GM21786 (cell line): ENCODE measurements around the gene C21orf58.

Source experiments
- ATAC-seq: cut with Tn5 transposase; IDR thresholded peaks from one replicate; pipeline ENCODE4 v1.9.1; 2021; ENCODE audit not compliant: unreplicated experiment

Gene C21orf58

DNA sequence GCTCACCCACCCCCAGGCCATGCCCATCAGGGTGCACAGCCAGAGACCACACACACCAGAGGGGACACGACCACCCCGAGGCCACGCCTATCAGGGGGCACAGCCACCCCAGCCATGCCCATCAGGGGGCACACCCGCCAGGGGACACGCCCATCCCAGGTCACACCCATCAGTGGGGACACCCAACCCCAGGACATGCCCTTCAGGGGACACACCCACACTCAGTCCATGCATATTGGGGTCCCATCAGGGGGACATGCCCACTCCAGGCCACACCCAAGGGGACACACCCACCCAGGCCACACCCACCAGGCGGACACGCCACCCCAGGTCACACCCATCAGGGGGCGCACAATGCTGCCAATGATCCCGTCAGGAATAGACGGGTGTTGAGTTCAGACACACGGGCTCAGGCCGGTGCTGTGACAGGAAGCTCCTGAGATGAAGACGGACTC, 59.0 kb downstream of the C21orf58 start:
- ATAC-seq = no peak

DNA sequence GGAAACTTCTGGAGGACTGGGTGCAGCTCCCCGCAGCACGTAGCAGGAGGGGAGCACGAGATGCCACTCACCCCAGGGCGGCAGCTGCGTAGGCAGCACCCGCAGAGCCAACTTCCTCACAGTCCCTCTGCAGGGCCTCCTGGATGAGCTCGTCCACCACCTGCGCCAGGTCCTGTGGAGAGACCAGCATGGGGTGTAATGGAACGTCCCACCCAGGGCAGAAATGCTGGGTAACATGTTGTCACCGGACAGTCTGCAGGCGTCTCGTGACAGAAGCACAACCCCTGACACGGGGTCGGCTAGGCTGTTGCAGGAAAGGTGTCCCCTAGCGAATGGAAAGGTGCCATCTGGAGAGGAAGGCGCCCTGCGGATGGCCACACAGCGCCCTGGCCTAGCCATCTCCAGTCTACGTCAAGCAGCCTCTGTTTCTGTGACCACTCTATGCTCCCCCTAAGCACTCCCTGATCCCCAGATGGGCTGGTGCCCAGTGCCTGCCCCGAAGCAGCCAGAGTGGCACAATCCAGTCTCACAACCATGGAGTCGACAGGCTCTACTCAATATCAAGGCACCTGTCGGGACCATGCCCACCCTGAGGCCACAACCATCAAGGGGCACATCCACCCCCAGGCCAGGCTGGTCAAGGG, 59.5 kb downstream of the C21orf58 start:
- no peak for ATAC-seq

DNA sequence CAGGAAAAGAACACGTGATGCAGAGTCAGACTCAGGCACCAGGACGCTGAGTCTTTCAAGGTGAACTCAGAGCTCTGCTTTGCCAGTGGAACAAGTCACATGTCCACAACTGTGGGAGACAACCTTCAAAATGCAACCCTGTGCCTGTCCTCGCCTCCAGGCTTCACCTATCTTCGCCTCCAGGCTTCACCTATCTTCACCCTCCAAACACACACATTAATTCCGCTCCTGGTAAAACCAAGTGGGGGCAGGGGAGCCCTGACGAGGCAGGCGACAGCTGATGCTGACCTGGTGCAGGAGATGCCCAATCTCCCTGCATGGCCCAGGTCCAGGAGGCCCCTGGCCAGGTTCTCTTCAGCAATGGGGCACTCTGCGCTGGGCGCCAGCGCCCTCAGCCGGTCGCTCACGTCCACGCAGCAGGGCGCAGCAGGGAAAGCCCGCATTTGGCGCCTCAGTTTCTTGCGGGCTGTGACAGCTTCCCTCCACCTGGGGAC, 67.1 kb downstream of the C21orf58 start:
- no peak for ATAC-seq

DNA sequence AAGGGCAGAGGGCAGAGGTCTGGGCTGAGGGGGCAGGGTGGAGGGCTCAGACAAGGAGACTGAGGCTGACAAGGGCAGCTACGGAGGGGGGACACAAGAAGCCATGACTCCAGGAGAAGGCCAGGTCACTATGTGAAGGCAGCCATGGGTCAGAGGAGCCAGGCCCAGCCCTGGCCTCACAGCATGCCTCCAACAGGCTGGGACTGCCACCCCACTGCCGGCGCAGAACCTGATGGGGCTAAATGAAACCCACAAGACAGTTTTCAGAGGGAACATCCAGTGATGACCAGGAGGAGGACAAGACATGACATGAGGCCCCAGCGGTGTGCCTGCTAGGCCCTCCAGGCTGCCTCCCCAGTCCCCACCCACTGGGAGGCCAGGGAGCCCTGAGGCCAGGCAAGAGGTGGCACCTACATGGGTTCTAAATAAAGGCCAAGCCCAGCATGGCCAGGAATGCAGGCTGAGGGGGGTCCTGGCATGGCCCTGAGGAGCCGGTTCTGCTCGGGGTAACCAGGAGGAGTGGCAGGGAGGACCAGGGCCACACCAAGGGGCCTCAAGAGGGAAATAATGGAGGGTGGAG, 67.8 kb downstream of the C21orf58 start:
- no peak for ATAC-seq

DNA sequence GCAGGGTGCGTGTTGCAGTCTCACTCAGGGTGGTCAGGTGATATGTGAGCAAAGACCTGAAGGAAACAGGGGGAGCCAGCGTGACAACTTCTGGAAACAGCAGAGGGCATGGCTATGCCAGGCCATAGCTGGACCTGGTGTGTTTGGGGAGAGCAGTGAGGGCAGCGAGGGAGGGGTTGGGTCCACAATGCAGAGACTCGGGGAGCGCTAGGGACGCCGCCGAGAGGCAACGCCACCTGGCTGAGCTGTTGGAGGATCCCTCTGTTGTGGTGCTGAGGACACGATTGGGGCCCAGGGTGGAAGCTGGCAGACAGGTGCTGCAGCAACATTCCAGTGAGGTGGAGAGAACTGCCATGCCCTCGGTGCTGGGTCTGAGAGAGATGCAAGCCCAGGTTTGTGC, 68.5 kb downstream of the C21orf58 start:
- no peak for ATAC-seq

DNA sequence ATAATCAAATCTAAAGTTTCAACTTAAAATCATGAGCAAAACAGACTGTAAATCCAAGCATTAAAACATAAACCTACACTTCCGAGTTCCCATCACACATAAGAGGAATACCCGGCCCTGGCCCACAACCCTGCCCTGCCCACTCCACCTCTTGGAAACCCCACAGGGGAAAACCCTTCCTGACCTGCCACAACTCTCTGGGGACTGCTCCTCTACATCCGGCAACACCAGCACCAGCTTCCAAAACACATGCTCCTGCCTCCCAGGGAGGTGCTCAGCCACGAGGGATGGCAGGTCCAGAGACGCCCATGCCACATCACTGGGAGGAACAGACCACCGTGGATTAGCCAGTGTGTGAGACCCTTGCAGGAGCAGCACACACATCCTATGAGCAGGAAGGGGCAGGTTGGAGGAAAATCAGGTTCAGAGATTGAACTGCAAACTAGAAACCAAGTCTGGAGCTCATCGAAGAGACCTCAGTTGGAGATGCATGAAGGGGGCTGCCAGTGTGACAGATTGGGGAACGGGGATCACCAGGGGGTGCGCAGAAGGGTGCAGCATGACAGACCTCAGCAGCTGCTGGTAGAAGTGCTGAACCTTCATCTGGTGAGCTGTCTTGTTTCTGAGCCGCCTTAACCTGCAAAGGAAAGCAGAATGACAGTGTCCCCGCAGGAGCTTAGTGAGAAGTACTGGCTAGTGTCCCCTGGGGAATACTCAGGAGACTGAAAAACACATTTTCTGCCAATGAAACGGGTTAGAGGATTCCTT, 69.3 kb downstream of the C21orf58 start:
- ATAC-seq = peak; percentile 55

DNA sequence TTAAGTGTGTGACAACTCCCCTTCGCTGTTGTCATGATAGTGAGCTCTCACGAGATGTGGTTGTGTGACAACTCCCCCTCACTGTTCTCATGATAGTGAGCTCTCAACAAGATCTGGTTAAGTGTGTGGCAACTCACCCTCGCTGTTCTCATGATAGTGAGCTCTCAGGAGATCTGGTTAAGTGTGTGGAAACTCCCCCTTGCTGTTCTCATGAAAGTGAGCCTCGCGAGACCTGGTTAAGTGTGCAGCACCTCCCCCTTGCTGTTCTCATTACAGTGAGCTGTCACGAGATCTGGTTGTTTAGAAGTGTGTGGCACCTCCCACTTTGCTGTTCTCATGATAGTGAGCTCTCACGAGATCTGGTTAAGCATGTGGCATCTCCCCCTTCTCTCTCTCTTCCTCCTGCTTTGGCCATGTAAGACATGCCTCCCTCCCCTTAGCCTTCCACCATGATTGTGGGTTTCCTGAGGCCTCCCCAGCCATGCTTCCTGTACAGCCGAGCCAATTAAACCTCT, 70.0 kb downstream of the C21orf58 start:
- ATAC-seq = peak; percentile 42

DNA sequence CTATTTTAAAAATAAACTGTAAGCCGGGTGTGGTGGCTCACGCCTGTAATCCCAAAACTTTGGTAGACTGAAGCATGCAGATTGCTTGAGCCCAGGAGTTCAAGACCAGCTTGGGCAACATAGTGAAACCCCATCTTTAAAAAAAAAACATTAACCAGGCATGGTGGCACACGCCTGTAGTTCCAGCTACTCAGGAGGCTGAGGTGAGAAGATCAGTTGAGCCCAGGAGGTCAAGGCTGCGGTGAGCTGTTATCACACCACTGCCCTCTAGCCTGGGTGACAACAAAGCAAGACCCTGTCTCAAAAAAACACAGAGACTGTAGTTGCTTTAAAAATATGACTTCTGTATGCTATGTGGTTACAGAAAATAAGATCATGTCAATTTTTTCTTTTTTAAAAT, 70.8 kb downstream of the C21orf58 start:
- no peak for ATAC-seq
